GM12891 (cell line): ENCODE measurements around the gene ALK.

Experiments used
- DNase-seq: peaks from one replicate; pipeline ENCODE4 v3.0.0; 2011; ENCODE audit warnings: low spot score; ENCODE audit not compliant: insufficient read length
- FAIRE-seq: peaks from 2 replicates; lab custom pipeline; 2011; peaks lifted over from hg19 to GRCh38; lab: Jason Lieb, UNC
- PAX5 ChIP-seq: IDR thresholded peaks from 2 replicates; pipeline ENCODE4 v1.6.1; 2011; ENCODE audit warnings: low read length, moderate library complexity, mild to moderate bottlenecking; ENCODE audit not compliant: insufficient read depth, severe bottlenecking
- POLR2A ChIP-seq: IDR thresholded peaks from 2 replicates; pipeline ENCODE4 v1.6.1; 2011; ENCODE audit warnings: low read depth, low read length, control low read depth
- POLR2AphosphoS5 ChIP-seq: IDR thresholded peaks from 2 replicates; pipeline ENCODE4 v1.6.1; 2011; ENCODE audit warnings: low read depth, low read length, control low read depth
- POU2F2 ChIP-seq: IDR thresholded peaks from 2 replicates; pipeline ENCODE4 v1.6.1; 2011; ENCODE audit warnings: low read depth, mild to moderate bottlenecking, control low read depth, low read length, moderate library complexity
- SPI1 ChIP-seq: IDR thresholded peaks from 2 replicates; pipeline ENCODE4 v1.6.1; 2011; ENCODE audit warnings: low read depth, low read length, control low read depth
- TAF1 ChIP-seq: IDR thresholded peaks from 2 replicates; pipeline ENCODE4 v1.6.1; 2011; ENCODE audit warnings: low read depth, low read length, control low read depth

ALK gene

GRCh38 chr2:29440921-29441623, 480.3 kb downstream of the ALK start:
- no peak for DNase-seq
- no peak for TF ChIP-seq SPI1
- TF ChIP-seq TAF1, result no peak
- no peak for TF ChIP-seq POLR2AphosphoS5
- TF ChIP-seq POLR2A, result no peak
- TF ChIP-seq POU2F2, result no peak
- no peak for TF ChIP-seq PAX5
- no peak for FAIRE-seq

- TF ChIP-seq TAF1 (no peak), PAX5 (no peak), SPI1 (no peak), POLR2A (no peak), POU2F2 (no peak), POLR2AphosphoS5 (no peak)
- FAIRE-seq (no peak), DNase-seq (no peak)
Measured at GRCh38 chr2:29433920-29434319, 487.5 kb downstream of the ALK start.

- DNase-seq (no peak), FAIRE-seq (no peak)
Measured at GRCh38 chr2:29433128-29433527, 488.3 kb downstream of the ALK start.

GRCh38 chr2:29431485-29431884, 489.9 kb downstream of the ALK start:
- FAIRE-seq (no peak), DNase-seq (no peak)
- no peak for TF ChIP-seq PAX5
- TF ChIP-seq POLR2A, result no peak
- TF ChIP-seq SPI1, result no peak
- no peak for TF ChIP-seq POLR2AphosphoS5
- TF ChIP-seq POU2F2, result no peak
- no peak for TF ChIP-seq TAF1

More at GRCh38 chr2:29433128-29433527, 488.3 kb downstream of the ALK start:
- TF ChIP-seq SPI1 (no peak), POLR2A (no peak), TAF1 (no peak), POU2F2 (no peak), PAX5 (no peak), POLR2AphosphoS5 (no peak)

GRCh38 chr2:29430382-29431112, 490.8 kb downstream of the ALK start:
- TF ChIP-seq PAX5 (no peak), POLR2AphosphoS5 (no peak), SPI1 (no peak), POU2F2 (no peak), POLR2A (no peak), TAF1 (no peak)
- no peak for FAIRE-seq
- DNase-seq, result no peak

- DNase-seq (no peak), FAIRE-seq (no peak)
- TF ChIP-seq POU2F2 (no peak), TAF1 (no peak), SPI1 (no peak), PAX5 (no peak), POLR2AphosphoS5 (no peak), POLR2A (no peak)
Measured at GRCh38 chr2:29426354-29426753, 495.0 kb downstream of the ALK start.

- no peak for FAIRE-seq
- TF ChIP-seq POU2F2 (no peak), POLR2AphosphoS5 (no peak), SPI1 (no peak), TAF1 (no peak), POLR2A (no peak), PAX5 (no peak)
- no peak for DNase-seq
Measured at GRCh38 chr2:29425866-29426265, 495.5 kb downstream of the ALK start.

GRCh38 chr2:29423061-29423666, 498.2 kb downstream of the ALK start:
- DNase-seq, result no peak
- no peak for TF ChIP-seq POU2F2
- TF ChIP-seq TAF1, result no peak
- TF ChIP-seq POLR2AphosphoS5, result no peak
- no peak for TF ChIP-seq PAX5
- no peak for TF ChIP-seq POLR2A
- no peak for TF ChIP-seq SPI1
- FAIRE-seq, result no peak

GRCh38 chr2:29420999-29421782, 500.2 kb downstream of the ALK start:
- DNase-seq (no peak), FAIRE-seq (no peak)
- TF ChIP-seq TAF1 (no peak), SPI1 (no peak), POLR2A (no peak), PAX5 (no peak), POLR2AphosphoS5 (no peak), POU2F2 (no peak)
